ENCODE data around the gene CPNE7.

DNA sequence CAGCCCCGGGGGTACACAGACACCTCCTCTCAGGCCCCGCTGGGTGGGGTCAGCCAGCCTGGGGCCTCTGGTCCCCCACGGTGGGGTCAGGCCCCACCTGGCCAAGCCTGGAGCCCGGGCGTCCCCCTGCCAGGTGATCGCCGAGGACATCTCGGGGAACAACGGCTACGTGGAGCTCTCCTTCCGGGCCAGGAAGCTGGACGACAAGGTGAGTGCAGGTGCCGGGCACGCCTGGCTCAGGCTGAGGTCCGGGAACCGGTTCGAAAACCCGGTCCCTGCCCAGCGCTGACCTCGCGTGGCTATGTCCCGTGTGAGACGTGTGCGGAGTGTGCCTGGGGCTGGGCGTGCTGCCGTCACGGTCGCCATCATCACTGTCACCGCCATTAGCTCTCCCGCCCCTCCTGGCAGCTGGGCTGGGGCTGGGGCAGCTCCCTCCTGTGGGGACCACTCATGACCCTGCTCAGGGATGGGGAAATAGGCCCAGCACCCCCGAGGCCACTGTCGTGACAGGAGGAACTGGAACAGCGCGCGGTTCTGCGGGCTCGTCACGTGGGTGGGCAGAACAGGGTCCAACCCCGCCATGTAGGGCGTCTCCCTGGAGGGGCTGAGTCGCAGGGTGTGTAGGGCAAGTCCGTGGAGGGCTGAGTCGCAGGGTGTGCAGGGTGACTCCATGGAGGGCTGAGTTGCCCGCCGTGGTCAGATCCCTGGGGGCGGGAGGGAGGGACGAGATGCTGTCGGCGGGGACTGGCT is 8.5 kb downstream of the CPNE7 start:
- TF ChIP-seq, protein P1, sequence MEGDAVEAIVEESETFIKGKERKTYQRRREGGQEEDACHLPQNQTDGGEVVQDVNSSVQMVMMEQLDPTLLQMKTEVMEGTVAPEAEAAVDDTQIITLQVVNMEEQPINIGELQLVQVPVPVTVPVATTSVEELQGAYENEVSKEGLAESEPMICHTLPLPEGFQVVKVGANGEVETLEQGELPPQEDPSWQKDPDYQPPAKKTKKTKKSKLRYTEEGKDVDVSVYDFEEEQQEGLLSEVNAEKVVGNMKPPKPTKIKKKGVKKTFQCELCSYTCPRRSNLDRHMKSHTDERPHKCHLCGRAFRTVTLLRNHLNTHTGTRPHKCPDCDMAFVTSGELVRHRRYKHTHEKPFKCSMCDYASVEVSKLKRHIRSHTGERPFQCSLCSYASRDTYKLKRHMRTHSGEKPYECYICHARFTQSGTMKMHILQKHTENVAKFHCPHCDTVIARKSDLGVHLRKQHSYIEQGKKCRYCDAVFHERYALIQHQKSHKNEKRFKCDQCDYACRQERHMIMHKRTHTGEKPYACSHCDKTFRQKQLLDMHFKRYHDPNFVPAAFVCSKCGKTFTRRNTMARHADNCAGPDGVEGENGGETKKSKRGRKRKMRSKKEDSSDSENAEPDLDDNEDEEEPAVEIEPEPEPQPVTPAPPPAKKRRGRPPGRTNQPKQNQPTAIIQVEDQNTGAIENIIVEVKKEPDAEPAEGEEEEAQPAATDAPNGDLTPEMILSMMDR (IDR thresholded peaks at IDR 0.05): no peak
- TF ChIP-seq EZH2 (IDR thresholded peaks at IDR 0.05; ENCODE audit: borderline replicate concordance, insufficient read depth, low read depth, low read length, poor library complexity, severe bottlenecking): no peak

Data from B cell (primary cell).